A673 (cell line): ENCODE data around the gene MMD2. TPM values are rescaled to one million over a fixed set of nuclear protein-coding genes. Genes with fewer than 3 reads are reported as not detected.

Experiments used
- BruUV-seq: library from RNA; stranded (reverse); fragments of 400-500 nt; replicated peaks from 2 replicates; lab custom pipeline; 2021; lab: Mats Ljungman, UMichigan
- CTCF ChIA-PET: fragments of 300-600 bp; sonication (Branson Sonifier 250); formaldehyde crosslinking; loops from one replicate; lab custom pipeline; 2022; ENCODE audit warnings: antibody characterized with exemption; lab: Charles Lee
- POLR2A ChIA-PET: fragments of 300-600 bp; sonication (Branson Sonifier 250); formaldehyde crosslinking; loops from one replicate; lab custom pipeline; 2022; ENCODE audit warnings: antibody characterized with exemption; ENCODE audit not compliant: low non-redundant PET; lab: Charles Lee
- DNase-seq: peaks from one replicate; pipeline ENCODE4 v3.0.0-alpha.2; 2015; ENCODE audit warnings: low spot score
- H3K27ac ChIP-seq: fragments of 200-600 bp; sonication (generic); 2 replicates; pipeline ENCODE4 v1.5.1; 2016; ENCODE audit warnings: mixed run types, low read depth, mild to moderate bottlenecking, mixed read lengths, antibody characterized with exemption, low read length; ENCODE audit not compliant: poor library complexity, severe bottlenecking
- H3K27me3 ChIP-seq: fragments of 200-600 bp; sonication (generic); replicated peaks from 2 replicates; pipeline ENCODE4 v1.6.1; 2017; ENCODE audit warnings: mixed run types, low read depth, mild to moderate bottlenecking, mixed read lengths, antibody characterized with exemption, low read length; ENCODE audit not compliant: insufficient read depth, poor library complexity
- H3K36me3 ChIP-seq: fragments of 200-600 bp; sonication (generic); 2 replicates; pipeline ENCODE4 v1.6.1; 2016; ENCODE audit warnings: mixed run types, mild to moderate bottlenecking, mixed read lengths, antibody characterized with exemption, low read length; ENCODE audit not compliant: insufficient read depth, poor library complexity, severe bottlenecking
- H3K4me1 ChIP-seq: fragments of 200-600 bp; sonication (generic); 2 replicates; pipeline ENCODE4 v1.6.1; 2017; ENCODE audit warnings: mixed run types, mild to moderate bottlenecking, mixed read lengths, antibody characterized with exemption, low read length; ENCODE audit not compliant: insufficient read depth, poor library complexity, severe bottlenecking
- H3K4me3 ChIP-seq: fragments of 200-600 bp; sonication (generic); 2 replicates; pipeline ENCODE4 v1.5.1; 2016; ENCODE audit warnings: low read depth, mixed run types, mild to moderate bottlenecking, mixed read lengths, low read length; ENCODE audit not compliant: poor library complexity, severe bottlenecking
- H3K9me3 ChIP-seq: fragments of 200-600 bp; sonication (generic); 2 replicates; pipeline ENCODE4 v1.6.1; 2016; ENCODE audit warnings: mixed run types, low read depth, mild to moderate bottlenecking, mixed read lengths, antibody characterized with exemption, low read length; ENCODE audit not compliant: poor library complexity, severe bottlenecking
- EZH2 ChIP-seq: fragments of 200-600 bp; sonication (generic); IDR thresholded peaks from 2 replicates; pipeline ENCODE4 v1.6.1; 2017; ENCODE audit warnings: borderline replicate concordance, low read depth, mild to moderate bottlenecking, mixed read lengths, antibody characterized with exemption, low read length; ENCODE audit not compliant: poor library complexity, severe bottlenecking
- intact Hi-C: fragments of 100-400 bp; cut with micrococcal nuclease; formaldehyde crosslinking; loops from one replicate; pipeline ENCODE4 v1.10.0; 2022; ENCODE audit not compliant: unreplicated experiment
- total RNA-seq: library from RNA; stranded (reverse); gene quantifications from 2 replicates; pipeline ENCODE4 v1.2.3, GENCODE V29; 2021
- TF ChIP-seq, protein P1 (sequence below): fragments of 300-800, 200-600 bp; sonication (generic); conservative IDR thresholded peaks from 2 replicates; pipeline ENCODE4 v1.5.1; 2017; ENCODE audit warnings: low read depth, mild to moderate bottlenecking, antibody characterized with exemption, low read length, moderate library complexity, mixed read lengths

Gene MMD2
- total RNA-seq, 1 experiment from 2014 or later = not detected

DNA sequence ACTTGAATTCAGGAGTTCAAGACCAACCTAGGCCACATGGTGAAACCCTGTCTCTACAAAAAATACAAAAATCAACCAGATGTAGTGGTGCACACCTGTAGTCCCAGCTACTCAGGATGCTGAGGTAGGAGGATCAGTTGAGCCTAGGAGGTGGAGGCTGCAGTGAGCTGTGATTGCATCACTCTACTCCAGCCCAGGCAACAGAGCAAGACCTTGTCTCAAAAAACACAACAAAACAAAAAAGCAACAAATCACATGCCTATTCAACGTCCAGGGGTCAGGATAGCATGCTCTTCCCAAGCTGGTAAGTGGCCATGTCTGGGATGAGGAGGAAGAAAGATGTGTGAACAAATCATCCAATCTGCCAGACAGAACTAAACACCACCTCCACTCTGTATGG lies 69.3 kb downstream of the MMD2 start:
- ChIA-PET POLR2A (no interaction called here), CTCF (no interaction called here)
- Histone ChIP-seq H3K9me3 (no peaks in the 10 kb centered on the region), H3K36me3 (no peaks in the 10 kb centered on the region), H3K27ac (no peak overlapping the region), H3K27me3 (no peaks in the 10 kb centered on the region), H3K4me3 (no peak overlapping the region), H3K4me1 (no peaks in the 10 kb centered on the region)
- TF ChIP-seq, protein P1, sequence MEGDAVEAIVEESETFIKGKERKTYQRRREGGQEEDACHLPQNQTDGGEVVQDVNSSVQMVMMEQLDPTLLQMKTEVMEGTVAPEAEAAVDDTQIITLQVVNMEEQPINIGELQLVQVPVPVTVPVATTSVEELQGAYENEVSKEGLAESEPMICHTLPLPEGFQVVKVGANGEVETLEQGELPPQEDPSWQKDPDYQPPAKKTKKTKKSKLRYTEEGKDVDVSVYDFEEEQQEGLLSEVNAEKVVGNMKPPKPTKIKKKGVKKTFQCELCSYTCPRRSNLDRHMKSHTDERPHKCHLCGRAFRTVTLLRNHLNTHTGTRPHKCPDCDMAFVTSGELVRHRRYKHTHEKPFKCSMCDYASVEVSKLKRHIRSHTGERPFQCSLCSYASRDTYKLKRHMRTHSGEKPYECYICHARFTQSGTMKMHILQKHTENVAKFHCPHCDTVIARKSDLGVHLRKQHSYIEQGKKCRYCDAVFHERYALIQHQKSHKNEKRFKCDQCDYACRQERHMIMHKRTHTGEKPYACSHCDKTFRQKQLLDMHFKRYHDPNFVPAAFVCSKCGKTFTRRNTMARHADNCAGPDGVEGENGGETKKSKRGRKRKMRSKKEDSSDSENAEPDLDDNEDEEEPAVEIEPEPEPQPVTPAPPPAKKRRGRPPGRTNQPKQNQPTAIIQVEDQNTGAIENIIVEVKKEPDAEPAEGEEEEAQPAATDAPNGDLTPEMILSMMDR = no peak
- TF ChIP-seq EZH2 = no peak
- no peak for DNase-seq
- intact Hi-C loops = no loop called here
- BruUV-seq = no TSS peak

DNA sequence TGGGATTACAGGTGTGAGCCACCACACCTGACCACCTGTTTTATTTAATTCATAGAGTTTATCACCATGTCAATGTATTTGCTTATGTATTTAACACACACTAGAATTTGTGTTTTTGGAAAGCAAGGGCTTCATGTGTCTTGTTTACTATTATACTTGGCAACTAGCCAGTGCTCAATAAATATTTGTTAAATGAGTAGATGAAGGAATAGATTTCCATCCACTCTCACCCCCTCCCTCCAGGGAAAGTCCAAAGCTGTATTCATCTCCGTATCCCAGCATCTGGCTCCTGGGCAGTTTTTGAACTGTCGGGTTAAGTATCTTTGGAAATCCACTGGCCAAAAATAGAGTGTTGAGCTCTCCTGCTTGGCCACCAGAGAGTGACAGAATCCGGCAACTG lies 70.8 kb downstream of the MMD2 start:
- no peaks in the 10 kb centered on the region for H3K9me3 ChIP-seq
- intact Hi-C loops = no loop called here
- H3K27ac ChIP-seq = no peak overlapping the region
- no peaks in the 10 kb centered on the region for H3K4me1 ChIP-seq
- no peaks in the 10 kb centered on the region for H3K36me3 ChIP-seq
- no peak overlapping the region for H3K4me3 ChIP-seq
- no peak for DNase-seq
- BruUV-seq = no TSS peak
- TF ChIP-seq, protein P1 = no peak
- POLR2A ChIA-PET = no interaction called here
- CTCF ChIA-PET = no interaction called here
- no peaks in the 10 kb centered on the region for H3K27me3 ChIP-seq

DNA sequence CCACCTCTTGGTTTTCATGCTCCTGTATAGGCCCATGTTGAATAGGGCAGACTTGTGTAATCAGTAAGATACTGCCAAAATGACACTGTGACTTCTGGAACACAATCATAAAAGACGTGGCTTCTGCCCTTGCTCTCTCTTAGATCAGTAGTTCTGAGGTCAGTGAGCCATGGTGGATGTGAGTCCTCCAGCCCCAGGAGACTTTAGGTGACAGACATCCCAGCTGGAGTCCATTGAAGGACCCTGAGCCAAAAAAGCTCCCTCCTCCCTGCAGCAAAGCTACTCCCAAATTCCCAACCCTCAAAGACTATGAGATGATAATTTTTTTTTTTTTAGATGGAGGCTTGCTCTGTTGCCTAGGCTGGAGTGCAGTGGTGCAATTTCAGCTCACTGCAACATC lies 72.3 kb downstream of the MMD2 start:
- POLR2A ChIA-PET = no interaction called here
- H3K4me3 ChIP-seq = no peak overlapping the region
- BruUV-seq = no TSS peak
- H3K27me3 ChIP-seq = no peaks in the 10 kb centered on the region
- H3K4me1 ChIP-seq = no peaks in the 10 kb centered on the region
- DNase-seq = no peak
- TF ChIP-seq, protein P1 = no peak
- no peak for TF ChIP-seq EZH2
- H3K27ac ChIP-seq = no peak overlapping the region
- H3K9me3 ChIP-seq = no peaks in the 10 kb centered on the region
- H3K36me3 ChIP-seq = no peaks in the 10 kb centered on the region
- CTCF ChIA-PET = no interaction called here
- intact Hi-C loops = no loop called here
